H54 (cell line): ENCODE data around the gene ZNF575.

Experiments
- DNase-seq: peaks from one replicate; pipeline ENCODE4 v3.0.0; 2011; ENCODE audit warnings: low spot score, mixed read lengths; ENCODE audit not compliant: insufficient read length
- FAIRE-seq: peaks from 3 replicates; lab custom pipeline; 2011; peaks lifted over from hg19 to GRCh38; lab: Jason Lieb, UNC
- POLR2A ChIP-seq: IDR thresholded peaks from 2 replicates; pipeline ENCODE4 v1.6.1; 2011; ENCODE audit warnings: low read depth, mild to moderate bottlenecking, low read length

The ZNF575 gene

GRCh38 chr19:43561139-43561970, 28.4 kb downstream of the ZNF575 start:
- FAIRE-seq: no peak
- TF ChIP-seq POLR2A: no peak
- no peak for DNase-seq

- TF ChIP-seq POLR2A: no peak
- no peak for FAIRE-seq
- DNase-seq: no peak
These were observed 29.3 kb downstream of the ZNF575 start for GRCh38 chr19:43562226-43562697.

DNA sequence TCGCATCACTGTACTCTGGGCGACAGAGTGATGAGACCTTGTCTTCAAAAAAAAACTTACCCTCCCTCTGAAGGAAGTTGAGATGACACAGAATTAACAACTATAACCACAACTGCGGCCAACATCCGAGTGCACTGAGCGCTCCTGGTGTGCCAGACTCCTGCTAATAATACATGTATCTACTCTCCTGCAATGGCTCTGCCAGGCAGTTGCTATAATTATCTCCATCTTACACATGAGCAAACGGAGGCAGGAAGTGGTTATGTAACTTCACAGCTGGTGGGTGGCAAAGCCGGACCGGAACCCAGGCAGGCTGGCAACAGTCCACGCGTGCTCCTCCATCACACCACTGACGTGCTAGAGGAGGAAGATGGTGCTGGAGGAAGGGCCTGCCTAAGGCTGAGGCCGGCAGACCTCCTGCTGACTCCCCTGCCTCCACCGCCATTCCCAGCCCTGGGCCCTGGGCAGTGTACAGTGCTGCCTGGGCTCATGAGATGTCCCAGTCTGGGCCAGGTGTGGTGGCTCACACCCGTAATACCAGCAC, 29.8 kb downstream of the ZNF575 start:
- DNase-seq: peak; percentile 93
- FAIRE-seq: peak; percentile 72
- 0 out of 2 replicates have a peak, but pooled peaks have one; percentile 9 for TF ChIP-seq POLR2A

- DNase-seq (no peak), FAIRE-seq (no peak)
These were observed 30.9 kb downstream of the ZNF575 start for GRCh38 chr19:43563816-43564457.

GRCh38 chr19:43564800-43565199, 31.8 kb downstream of the ZNF575 start:
- no peak for FAIRE-seq
- TF ChIP-seq POLR2A: no peak
- no peak for DNase-seq

More at GRCh38 chr19:43563816-43564457, 30.9 kb downstream of the ZNF575 start:
- no peak for TF ChIP-seq POLR2A

GRCh38 chr19:43569657-43570056, 36.7 kb downstream of the ZNF575 start:
- FAIRE-seq (no peak), DNase-seq (no peak)
- no peak for TF ChIP-seq POLR2A

GRCh38 chr19:43570174-43570791, 37.3 kb downstream of the ZNF575 start:
- TF ChIP-seq POLR2A: no peak
- FAIRE-seq (no peak), DNase-seq (no peak)

DNA sequence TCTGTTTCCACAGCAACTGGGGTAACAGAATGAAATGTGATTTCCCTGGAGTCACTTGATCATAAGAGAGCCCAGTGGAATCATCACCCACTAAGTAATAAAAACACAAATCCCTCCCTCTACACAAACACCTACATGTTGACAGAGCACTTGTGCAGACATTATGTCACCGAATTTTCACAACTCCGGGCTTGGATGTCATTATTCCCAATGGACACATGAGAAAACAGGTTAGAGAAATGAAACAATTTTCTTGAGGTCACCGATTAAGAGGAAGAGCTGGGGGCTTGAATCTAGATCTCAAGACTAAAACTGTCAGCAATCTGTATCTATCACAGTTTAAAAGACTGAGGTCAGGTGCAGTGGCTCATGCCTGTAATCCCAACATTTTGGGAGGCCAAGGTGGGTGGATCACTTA, 39.2 kb downstream of the ZNF575 start:
- FAIRE-seq: no peak
- DNase-seq: no peak
- no peak for TF ChIP-seq POLR2A

DNA sequence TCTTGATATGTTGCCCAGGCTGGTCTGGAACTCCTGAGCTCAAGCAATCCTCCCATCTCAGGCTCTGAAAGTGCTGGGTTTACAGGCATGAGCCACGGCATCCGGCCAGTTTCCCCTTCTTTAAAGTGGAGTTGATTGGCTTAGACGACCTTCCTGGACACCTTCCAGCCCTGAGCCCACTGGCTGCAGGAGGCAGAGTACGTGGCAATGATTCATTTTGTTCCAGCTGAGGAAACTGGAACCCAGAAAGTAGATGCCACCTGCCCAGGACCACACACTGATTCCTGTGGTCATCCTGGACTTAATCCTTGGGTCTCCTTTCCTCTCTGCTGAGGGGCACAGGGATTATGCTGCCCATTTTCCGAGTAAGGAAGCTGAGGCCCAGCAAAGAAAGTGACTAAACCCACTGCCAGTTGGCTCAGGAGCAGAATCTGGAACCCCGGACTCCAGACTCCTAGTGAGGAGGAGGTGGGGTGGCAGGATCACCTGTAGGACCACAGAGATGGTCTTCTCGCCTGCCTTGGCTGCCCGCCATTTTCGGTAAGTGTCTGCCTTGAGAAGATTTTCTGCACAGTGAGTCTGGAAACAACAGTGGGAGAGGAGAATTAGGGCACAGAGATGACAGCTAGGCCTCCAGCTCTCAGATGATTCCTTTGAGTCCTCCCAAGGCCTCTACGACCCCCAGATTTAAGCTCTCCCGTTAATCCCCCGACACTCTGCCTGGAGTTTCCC, 41.6 kb downstream of the ZNF575 start:
- no peak for FAIRE-seq
- DNase-seq: peak; percentile 62
- TF ChIP-seq POLR2A: 0 out of 2 replicates have a peak, but pooled peaks have one; percentile 32

DNA sequence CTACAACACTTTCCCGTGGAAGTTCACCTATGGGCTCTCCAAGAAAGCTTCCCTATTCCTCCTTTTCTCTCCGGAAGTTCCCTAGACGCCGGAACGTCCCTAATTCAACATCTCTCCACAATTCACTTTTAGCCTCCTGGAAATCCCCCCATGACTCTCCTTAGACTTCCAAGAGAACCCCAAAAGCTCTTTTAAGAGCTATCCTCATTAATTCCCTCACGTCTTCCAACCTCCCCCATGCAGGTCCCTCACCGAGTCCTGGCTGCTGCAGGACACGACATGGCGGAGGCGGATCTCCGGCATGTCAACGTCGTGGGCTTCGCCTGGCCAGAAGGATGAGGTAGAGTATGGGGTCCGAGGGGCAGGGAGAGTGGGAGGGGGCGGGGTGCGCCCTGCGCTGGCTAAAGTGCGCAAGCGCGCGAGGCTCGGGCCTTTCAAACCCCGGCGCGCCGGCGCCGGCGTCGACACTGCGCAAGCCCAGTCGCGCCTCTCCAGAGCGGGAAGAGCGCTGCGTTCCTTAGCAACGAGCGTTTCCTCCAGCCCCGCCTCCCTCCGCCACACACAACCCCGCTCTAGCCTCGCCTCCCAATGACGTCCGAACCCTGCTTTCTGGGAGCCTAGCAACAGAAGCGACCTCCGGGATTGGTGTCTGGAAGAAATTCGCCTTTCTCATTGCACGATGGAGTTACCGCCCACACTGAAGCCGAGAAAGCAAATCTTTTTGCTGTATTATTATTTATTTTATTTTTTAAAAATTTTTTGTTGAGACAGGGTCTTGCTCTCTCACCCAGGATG, 42.4 kb downstream of the ZNF575 start, which contains the start of the genes PINLYP and XRCC1:
TSS of gene PINLYP (plus strand) at position 646 of the 795 bp plus-strand sequence. CDS start 1,391 bp downstream, outside the sequence.
TSS of gene XRCC1 (minus strand) at position 372 of the 795 bp plus-strand sequence. CDS start at position 303, 69 bp downstream.
- peak; percentile 60 for TF ChIP-seq POLR2A
- peak; percentile 99 for DNase-seq
- FAIRE-seq: peak; percentile 90

DNA sequence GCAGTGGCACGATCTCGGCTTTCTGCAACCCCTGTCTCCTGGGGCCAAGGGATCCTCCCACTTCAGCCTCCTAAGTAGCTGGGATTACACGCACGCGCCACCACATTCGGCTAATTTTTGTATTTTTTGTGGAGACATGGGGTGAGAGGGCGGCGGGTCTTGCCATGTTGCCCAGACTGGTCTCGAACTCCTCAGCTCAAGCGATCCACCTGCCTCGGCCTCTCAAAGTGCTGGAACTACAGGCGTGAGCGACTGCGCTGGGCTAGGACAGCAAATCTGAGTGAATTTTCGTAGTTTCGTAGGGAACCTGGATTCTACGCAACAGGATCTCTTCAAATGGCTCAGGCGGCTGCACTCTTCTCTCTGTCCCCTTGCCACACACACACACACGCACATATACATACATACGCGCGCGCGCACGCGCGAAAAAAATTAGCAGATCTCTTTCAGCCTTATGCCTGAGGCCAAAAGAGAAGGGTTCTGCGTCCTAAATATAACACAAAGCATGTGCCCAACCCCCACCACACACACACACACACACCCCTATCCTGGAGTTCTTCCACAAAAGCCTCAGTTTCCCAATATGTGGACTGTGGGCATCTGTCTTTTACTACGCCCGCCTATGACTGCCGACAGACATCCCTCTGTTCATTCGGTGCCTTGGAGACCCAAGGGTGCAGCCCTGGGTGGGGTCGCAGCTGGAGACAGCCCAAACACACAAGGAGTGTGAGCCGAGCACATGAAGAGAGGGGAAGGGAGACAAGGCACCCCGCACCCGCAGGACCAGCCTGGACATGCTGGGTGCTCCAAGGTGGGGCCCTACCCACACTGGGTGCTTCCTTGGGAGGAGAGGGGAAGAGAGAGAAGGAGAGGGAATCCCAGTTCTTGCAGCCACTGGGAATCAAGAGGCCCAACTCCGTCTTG, 43.2 kb downstream of the ZNF575 start:
- no peak for DNase-seq

More for the DNA sequence above, 43.2 kb downstream of the ZNF575 start:
- FAIRE-seq: no peak
- TF ChIP-seq POLR2A: no peak
